GM19468 (cell line): ENCODE results near the gene VWA5B1.

Experiments used
- ATAC-seq: cut with Tn5 transposase; IDR thresholded peaks from one replicate; pipeline ENCODE4 v1.9.1; 2021; ENCODE audit warnings: mild to moderate bottlenecking, moderate library complexity, moderate number of reproducible peaks; ENCODE audit not compliant: unreplicated experiment; ENCODE audit errors: extremely low read depth

VWA5B1 gene

DNA sequence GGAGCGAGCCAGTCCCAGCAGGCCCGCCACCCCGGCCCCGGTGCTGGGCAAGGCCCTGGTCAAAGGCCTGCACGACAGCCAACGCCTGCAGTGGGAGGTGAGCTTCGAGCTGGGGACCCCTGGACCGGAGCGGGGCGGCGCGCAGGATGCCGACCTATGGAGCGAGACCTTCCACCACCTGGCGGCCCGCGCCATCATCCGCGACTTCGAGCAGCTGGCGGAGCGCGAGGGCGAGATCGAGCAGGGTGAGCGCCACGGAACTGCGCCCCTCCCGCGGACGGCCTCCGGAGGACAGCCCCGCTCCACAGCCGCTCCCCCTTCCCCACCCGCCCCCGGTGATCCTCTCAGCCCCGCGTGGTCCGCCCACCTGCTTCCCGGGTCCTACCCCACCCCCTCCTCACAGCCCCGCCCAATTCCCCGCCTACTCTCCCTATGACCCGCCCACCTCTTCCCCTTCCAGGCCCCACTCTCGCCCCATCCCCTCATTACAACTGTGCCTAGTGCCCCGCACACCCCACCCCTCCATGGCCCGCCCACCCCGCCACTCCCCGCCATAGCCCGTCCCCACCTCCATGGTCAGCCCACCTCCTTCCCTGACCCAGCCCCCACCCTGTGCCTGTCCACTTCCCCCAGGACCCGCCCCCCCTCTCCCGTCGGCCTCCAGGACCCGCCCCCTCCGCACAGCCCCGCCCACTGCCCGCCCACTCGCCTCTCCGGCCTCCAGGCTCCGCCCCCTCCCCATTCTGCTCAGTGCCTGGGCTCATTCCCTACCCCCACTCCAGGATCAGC lies 52.7 kb downstream of the VWA5B1 start:
- no peak for ATAC-seq

- no peak for ATAC-seq
Observed at GRCh38 chr1:20343938-20344302, 53.2 kb downstream of the VWA5B1 start.

DNA sequence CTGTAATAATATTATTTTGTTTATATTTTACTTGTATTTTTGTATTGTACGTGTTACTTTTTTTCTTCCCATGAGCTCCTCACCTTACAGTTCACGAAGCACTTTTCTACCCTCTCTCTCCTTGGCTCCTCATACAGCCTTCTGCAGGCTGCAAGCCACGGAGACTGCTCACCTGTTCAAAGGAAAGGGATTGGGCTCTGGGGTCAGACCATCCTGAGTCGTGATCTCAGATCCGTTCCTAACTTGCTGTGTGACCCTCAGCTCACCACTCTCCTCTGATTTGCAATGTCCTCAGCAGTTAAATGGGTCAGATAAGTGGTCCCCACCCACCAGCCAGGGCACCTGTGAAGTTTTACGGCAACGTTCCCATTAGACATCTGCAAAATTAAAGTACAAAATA lies 54.1 kb downstream of the VWA5B1 start:
- no peak for ATAC-seq

DNA sequence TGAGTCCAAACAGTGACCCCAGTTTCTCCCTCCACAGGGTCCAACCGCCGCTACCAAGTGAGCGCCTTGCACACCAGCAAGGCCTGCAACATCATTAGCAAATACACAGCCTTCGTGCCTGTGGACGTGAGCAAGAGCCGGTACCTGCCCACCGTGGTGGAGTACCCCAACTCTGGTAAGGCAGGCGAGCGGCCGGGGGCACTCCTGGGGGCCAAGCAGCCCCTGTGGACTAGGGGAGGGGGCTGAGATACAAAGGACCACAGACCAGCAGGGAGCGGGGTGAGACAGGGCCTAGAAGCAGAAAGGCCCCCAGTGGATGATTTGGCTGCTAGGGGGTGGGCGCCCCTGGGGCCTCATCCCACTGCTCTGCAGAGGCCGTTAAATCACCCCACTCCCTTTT lies 54.7 kb downstream of the VWA5B1 start:
- ATAC-seq = no peak

- no peak for ATAC-seq
Observed at GRCh38 chr1:20346433-20346832, 55.8 kb downstream of the VWA5B1 start.

GRCh38 chr1:20347699-20348098 lies 57.0 kb downstream of the VWA5B1 start:
- ATAC-seq = no peak

- ATAC-seq = no peak
Observed at GRCh38 chr1:20348326-20348915, 57.7 kb downstream of the VWA5B1 start.

DNA sequence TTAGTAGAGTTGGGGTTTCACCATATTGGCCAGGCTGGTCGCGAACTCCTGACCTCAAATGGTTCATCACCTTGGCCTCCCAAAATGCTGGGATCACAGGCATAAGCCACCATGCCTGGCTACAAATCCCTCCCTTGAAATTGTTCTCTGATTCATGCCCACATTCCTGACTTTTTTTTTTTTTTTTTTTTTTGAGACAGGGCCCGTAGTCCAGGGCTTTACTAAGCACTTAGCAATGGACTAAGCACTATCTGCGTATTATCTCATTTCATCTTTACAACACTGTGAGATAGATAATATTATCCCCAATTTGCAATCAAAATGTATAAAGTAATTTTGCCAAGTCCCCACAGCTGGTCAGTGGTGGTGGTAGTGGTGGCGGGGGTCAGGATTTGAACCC lies 58.9 kb downstream of the VWA5B1 start:
- ATAC-seq = no peak

DNA sequence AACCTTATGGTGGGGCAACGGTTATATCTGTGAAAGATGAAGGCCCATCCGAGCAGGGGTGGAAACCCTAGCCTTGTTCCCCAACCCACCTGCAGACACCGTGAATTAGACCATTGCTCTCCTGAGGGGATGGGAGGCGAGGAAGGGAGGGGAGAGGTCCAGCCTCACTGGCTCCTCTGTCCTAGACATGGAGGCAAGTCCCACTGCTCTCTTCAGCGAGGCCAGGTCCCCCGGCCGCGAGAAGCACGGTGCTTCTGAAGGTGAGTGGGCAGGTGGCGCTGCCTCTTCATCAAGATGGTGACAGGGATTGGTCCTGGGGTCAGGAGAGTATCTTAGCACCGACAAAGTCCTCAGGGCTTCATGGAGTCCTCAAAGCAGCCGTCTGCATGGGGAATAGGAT lies 59.3 kb downstream of the VWA5B1 start:
- no peak for ATAC-seq

DNA sequence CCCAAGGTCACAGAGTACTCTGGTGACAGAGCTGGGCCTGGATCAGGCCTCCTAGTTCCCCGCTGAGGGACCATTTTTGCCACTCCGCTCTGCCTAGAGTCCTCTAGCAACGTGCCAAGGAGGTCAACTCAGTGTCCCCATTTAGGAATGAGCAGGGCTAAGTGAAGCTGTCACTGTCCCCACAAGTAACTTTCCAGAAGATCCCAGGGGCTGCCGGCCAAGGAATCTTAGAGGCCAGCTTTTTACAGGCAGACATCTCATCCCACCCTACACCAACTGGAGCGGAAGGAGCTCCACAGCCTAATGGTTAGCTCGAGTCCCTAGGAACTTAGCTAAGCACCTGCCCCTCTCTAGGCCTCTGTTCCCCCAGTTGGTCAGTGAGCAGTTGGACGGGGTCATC lies 59.7 kb downstream of the VWA5B1 start:
- no peak for ATAC-seq

GRCh38 chr1:20351911-20352701 lies 61.4 kb downstream of the VWA5B1 start:
- ATAC-seq = no peak

DNA sequence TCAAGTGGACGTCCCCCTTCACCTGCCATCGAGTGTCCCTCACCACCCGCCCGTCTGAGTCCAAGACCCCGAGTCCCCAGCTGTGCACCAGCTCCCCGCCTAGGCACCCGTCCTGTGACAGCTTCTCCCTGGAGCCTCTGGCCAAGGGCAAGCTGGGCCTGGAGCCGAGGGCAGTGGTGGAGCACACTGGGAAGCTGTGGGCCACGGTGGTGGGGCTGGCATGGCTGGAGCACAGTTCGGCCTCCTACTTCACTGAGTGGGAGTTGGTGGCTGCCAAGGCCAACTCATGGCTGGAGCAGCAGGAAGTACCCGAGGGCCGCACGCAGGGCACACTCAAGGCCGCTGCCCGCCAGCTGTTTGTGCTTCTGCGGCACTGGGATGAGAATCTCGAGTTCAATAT lies 63.2 kb downstream of the VWA5B1 start:
- ATAC-seq = no peak

GRCh38 chr1:20354610-20355009 lies 63.9 kb downstream of the VWA5B1 start:
- ATAC-seq = no peak

DNA sequence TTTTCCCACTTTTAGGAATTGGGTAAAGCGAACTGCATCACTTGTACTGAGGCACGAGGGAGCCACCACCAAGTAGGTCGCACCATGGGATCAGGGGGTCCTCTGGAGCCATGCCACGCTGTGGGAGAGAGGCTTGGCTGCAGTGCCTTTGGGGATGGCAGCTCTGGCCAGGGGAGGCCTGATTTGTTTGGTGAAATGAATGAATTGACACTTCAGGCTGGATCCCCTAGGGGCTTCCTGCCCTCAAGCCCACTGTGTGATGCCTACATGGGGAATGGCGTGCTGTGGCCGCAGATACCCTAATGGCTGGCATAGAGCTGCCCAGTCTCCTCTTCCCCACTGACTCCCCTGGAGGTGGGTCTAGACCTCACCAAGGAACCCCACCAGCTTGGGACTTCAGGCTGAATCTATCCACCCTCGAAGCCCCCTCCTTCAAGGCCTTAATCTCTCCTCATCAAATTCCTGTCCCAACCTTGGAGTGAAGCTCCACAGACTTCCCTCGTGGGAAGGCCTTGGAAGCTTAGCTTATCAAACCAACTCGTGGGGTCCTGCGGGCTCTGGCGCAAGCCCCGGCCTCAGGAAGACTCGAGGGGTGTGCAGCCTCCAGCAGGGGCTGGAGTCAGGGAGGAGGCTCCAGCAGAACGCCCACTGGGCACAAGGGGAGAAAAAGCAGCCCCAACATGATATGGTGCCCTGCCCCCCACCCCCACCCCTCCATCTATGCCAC lies 64.6 kb downstream of the VWA5B1 start:
- ATAC-seq = no peak

DNA sequence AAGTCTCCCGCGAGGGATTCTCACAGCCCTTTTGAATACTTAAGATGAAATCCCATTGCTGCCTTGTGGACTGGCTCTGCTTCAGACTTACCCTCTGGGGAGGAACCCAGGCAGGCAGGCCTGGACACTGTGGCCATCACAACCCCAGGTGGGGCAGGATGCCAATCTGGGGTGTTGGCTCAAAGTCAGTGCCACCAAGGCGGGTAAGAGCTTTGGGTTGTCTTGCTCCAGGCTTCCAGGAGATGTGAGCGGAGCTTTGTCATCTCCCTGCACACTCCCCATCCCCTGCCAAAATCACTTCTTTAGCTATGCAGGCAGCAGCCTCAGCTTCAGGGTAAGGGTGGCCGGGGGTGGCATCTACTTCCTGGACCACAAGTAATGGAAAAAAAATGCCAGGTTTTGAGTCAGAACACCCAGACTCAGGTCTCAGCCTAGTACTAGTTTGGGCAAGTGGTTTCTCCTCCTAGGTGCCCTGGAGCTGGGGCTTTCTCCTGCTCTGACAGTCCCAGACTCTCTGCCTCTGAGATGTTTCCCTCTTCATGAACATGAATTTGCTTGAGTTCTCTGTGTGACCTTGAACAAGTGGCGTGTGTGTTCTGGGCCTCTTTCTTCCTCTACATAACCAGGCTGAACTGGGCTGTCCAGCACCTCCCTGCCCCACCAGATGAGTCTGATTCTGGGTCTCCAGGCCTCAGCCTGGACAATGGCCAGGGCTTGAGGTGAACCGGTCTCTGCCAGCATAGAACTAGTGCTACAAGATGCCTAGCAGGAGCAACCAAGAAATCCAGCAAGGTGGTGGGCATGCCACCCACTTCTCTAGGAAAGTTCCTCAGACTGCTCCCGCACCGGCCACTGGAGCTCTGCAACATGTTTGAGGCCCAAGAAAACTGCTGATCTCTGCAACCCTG lies 65.4 kb downstream of the VWA5B1 start:
- ATAC-seq = no peak

DNA sequence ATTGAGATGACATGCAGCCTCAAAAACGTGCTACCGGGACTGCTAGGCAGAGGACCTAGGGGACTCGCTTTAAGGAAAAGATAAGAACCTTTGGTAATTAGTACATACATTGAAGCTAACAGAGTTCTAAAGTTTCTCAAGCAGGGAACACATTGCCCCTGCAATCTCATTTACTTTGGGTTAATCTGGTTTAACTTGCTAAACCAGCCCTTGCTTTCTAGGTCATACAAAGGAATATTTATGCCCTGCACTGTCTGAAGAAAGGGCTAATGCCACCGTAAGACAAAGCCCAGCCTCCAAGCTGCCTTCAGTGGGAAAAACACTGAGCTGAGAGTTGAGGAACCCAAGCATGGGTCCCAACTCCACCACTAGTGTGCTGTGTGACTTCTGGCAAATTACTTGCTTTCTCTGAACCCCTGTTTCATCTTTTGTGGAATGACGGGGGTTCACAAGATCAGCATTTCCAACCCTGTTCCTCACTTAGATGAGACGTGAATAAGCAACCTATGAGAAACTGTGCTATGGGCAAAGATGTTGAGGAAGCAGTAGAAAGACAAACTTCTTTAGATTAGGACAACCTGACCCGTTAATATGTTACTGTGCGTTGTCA lies 66.3 kb downstream of the VWA5B1 start:
- no peak for ATAC-seq

GRCh38 chr1:20357796-20358195 lies 67.1 kb downstream of the VWA5B1 start:
- ATAC-seq = no peak

DNA sequence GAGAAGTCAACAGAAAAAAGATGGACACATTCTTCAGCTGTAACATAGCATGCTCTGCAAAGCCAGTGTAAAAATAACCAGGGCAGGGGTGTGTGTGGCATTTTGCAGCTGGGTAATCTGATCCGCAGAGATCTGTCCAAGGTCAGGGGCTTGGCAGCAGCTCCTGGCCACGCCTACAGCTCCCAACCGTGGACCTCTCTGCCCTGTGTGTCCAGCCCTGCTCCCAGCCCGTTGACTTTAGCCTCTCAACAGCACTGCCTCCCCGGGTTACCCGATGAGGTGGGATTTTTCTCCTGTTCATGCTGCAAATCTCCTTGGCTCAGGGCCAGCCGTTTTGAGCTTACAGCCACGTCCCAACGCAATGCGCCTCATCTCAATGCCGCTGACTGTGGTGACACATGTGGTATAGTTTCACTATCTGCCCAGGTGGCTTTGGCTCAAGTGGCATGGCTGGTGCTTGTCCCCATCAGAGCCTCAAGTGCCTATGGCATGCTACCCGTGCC lies 68.1 kb downstream of the VWA5B1 start:
- ATAC-seq = no peak
